IMR-90 (cell line): ENCODE data around the gene DHCR24. TPM values are rescaled to one million over a fixed set of nuclear protein-coding genes. Genes with fewer than 3 reads are reported as not detected.
A peak's percentile ranks its signal among the peaks of the same experiment; 100 is the strongest.

ENCODE experiments used
- ATAC-seq: fragments of 200-7000 bp; cut with Tn5 transposase; 2 replicates; pipeline ENCODE4 v1.9.1; 2020; ENCODE audit warnings: low read depth, mild to moderate bottlenecking, moderate library complexity
- BruUV-seq: library from RNA; stranded (reverse); fragments of 400-500 nt; replicated peaks from 2 replicates; lab custom pipeline; 2021; lab: Mats Ljungman, UMichigan
- CTCF ChIA-PET: fragments of 300-600 bp; formaldehyde crosslinking; extraction: SDS; loops from one replicate; lab custom pipeline; 2021; ENCODE audit warnings: antibody characterized with exemption; lab: Yijun Ruan, JAX
- POLR2A ChIA-PET: fragments of 300-600 bp; sonication (Branson Sonifier 250); formaldehyde crosslinking; loops from one replicate; lab custom pipeline; 2022; ENCODE audit warnings: antibody characterized with exemption; ENCODE audit not compliant: unreplicated experiment; lab: Charles Lee
- DNase-seq: peaks from one replicate; pipeline ENCODE4 v3.0.0; 2013
- H2AFZ ChIP-seq: replicated peaks from 2 replicates; pipeline ENCODE3; 2013; ENCODE audit warnings: low read length, mild to moderate bottlenecking; ENCODE audit not compliant: poor library complexity
- H2AK5ac ChIP-seq: 2 replicates; pipeline ENCODE4 v1.6.1; 2013; ENCODE audit warnings: low read depth, low read length, inconsistent platforms
- H2AK9ac ChIP-seq: replicated peaks from 2 replicates; pipeline ENCODE3; 2013; ENCODE audit warnings: mild to moderate bottlenecking, low read depth, low read length, moderate library complexity; ENCODE audit not compliant: poor library complexity
- H2BK120ac ChIP-seq: 2 replicates; pipeline ENCODE4 v1.6.1; 2013; ENCODE audit warnings: low read depth, low read length, inconsistent platforms
- H2BK15ac ChIP-seq: 3 replicates; pipeline ENCODE4 v1.6.1; 2013; ENCODE audit warnings: low read depth, low read length, inconsistent platforms
- H2BK20ac ChIP-seq: 2 replicates; pipeline ENCODE4 v1.6.1; 2013; ENCODE audit warnings: low read depth, mild to moderate bottlenecking, inconsistent platforms, low read length, moderate library complexity
- H2BK5ac ChIP-seq: 2 replicates; pipeline ENCODE4 v1.6.1; 2013; ENCODE audit warnings: mild to moderate bottlenecking, low read depth, low read length, inconsistent platforms; ENCODE audit not compliant: poor library complexity, severe bottlenecking
- H3K14ac ChIP-seq: replicated peaks from 2 replicates; pipeline ENCODE4 v1.6.1; 2013; ENCODE audit warnings: low read depth, low read length, inconsistent platforms
- H3K18ac ChIP-seq: 2 replicates; pipeline ENCODE4 v1.6.1; 2013; ENCODE audit warnings: low read depth, low read length, control low read depth
- H3K23ac ChIP-seq: 2 replicates; pipeline ENCODE4 v1.6.1; 2013; ENCODE audit warnings: low read depth, low read length, inconsistent platforms
- H3K27ac ChIP-seq: 2 replicates; pipeline ENCODE4 v1.5.1; 2013; ENCODE audit warnings: mild to moderate bottlenecking, control low read depth, low read length; ENCODE audit not compliant: insufficient read depth
- H3K27me3 ChIP-seq: 2 replicates; pipeline ENCODE4 v1.6.1; 2013; ENCODE audit warnings: low read length; ENCODE audit not compliant: control insufficient read depth, insufficient read depth
- H3K36me3 ChIP-seq: 2 replicates; pipeline ENCODE4 v1.6.1; 2013; ENCODE audit warnings: low read length, mixed read lengths; ENCODE audit not compliant: control insufficient read depth, insufficient read depth
- H3K4ac ChIP-seq: 2 replicates; pipeline ENCODE4 v1.6.1; 2013; ENCODE audit warnings: low read depth, low read length, inconsistent platforms
- H3K4me1 ChIP-seq: 2 replicates; pipeline ENCODE4 v1.6.1; 2013; ENCODE audit warnings: low read length, mixed read lengths; ENCODE audit not compliant: control insufficient read depth, insufficient read depth
- H3K4me2 ChIP-seq: 2 replicates; pipeline ENCODE4 v1.6.1; 2013; ENCODE audit warnings: low read depth, mild to moderate bottlenecking, control low read depth, low read length, moderate library complexity
- H3K4me3 ChIP-seq: 2 replicates; pipeline ENCODE4 v1.5.1; 2013; ENCODE audit warnings: low read depth, mild to moderate bottlenecking, control low read depth, low read length, moderate library complexity; ENCODE audit not compliant: insufficient read depth
- H3K56ac ChIP-seq: 2 replicates; pipeline ENCODE4 v1.6.1; 2013; ENCODE audit warnings: low read length, inconsistent platforms; ENCODE audit not compliant: insufficient read depth; ENCODE audit errors: extremely low read depth
- H3K79me1 ChIP-seq, 2 experiments: 2 replicates each; pipeline ENCODE4 v1.6.1; 2013; ENCODE audit warnings: low read length in 2 of 2, inconsistent platforms in 1 of 2, low read depth in 1 of 2
- H3K9ac ChIP-seq: 2 replicates; pipeline ENCODE4 v1.6.1; 2013; ENCODE audit warnings: low read depth, low read length, control low read depth
- H3K9me1 ChIP-seq: 2 replicates; pipeline ENCODE4 v1.6.1; 2013; ENCODE audit warnings: low read length, inconsistent platforms; ENCODE audit not compliant: insufficient read depth
- H3K9me3 ChIP-seq: 2 replicates; pipeline ENCODE4 v1.6.1; 2013; ENCODE audit warnings: low read length; ENCODE audit not compliant: control insufficient read depth, insufficient read depth
- H4K20me1 ChIP-seq: 2 replicates; pipeline ENCODE4 v1.6.1; 2013; ENCODE audit warnings: low read length, inconsistent platforms; ENCODE audit not compliant: insufficient read depth
- H4K5ac ChIP-seq: 2 replicates; pipeline ENCODE4 v1.6.1; 2013; ENCODE audit warnings: mild to moderate bottlenecking, low read depth, low read length, control low read depth
- H4K8ac ChIP-seq, 2 experiments: 2 replicates each; pipeline ENCODE4 v1.6.1; 2013; ENCODE audit warnings: low read depth in 2 of 2, low read length in 2 of 2, control low read depth in 1 of 2, inconsistent platforms in 1 of 2
- H4K91ac ChIP-seq: 2 replicates; pipeline ENCODE4 v1.6.1; 2013; ENCODE audit warnings: low read depth, low read length, inconsistent platforms; ENCODE audit not compliant: insufficient read depth
- FOS ChIP-seq: fragments of 150-350 bp; IDR thresholded peaks from 2 replicates; pipeline ENCODE4 v1.6.1; 2016; ENCODE audit warnings: low read depth, low read length
- MAFK ChIP-seq: IDR thresholded peaks from 2 replicates; pipeline ENCODE4 v1.6.1; 2012; ENCODE audit warnings: low read depth, low read length, improper control_type of control experiment
- MAZ ChIP-seq: IDR thresholded peaks from 2 replicates; pipeline ENCODE4 v1.6.1; 2012; ENCODE audit warnings: low read depth, mild to moderate bottlenecking, low read length, improper control_type of control experiment, moderate library complexity, borderline replicate concordance
- WGBS, 2 experiments: methylation state at CpG; one replicate each; pipeline versions ENCODE4 v1.1.5 to v1.1.7; 2013; ENCODE audit warnings: missing lambda C conversion rate in 2 of 2; ENCODE audit not compliant: insufficient read length in 1 of 2; ENCODE audit errors: extremely low coverage in 2 of 2; 5-methylcytosine and 5-hydroxymethylcytosine counted together
- dilution Hi-C: fragments of 300-500 bp; cut with HindIII; formaldehyde crosslinking; loops from one replicate; pipeline ENCODE4 v1.14.3; 2018; ENCODE audit warnings: low sequenced_read_pairs; ENCODE audit not compliant: unreplicated experiment
- in situ Hi-C: fragments of 300-500 bp; cut with MboI; formaldehyde crosslinking; loops from 3 replicates; pipeline ENCODE4 v1.14.3; 2019; ENCODE audit warnings: low sequenced_read_pairs, inconsistent platforms, mixed read lengths
- intact Hi-C: fragments of 100-400 bp; cut with micrococcal nuclease; formaldehyde crosslinking; loops from 2 replicates; pipeline ENCODE4 v1.10.0; 2022
- polyA plus RNA-seq, 3 experiments: library from polyadenylated mRNA; depleted of rRNA; stranded (reverse); fragments of >200 nt; gene quantifications; 2 replicates each; pipeline ENCODE4 v1.2.3, GENCODE V29; 2012; ENCODE audit warnings: low replicate concordance in 1 of 3
- total RNA-seq: library from RNA; depleted of rRNA; stranded (reverse); fragments of >200 nt; gene quantifications from 2 replicates; pipeline ENCODE4 v1.2.3, GENCODE V29; 2012

DHCR24 gene
- total and polyA plus RNA-seq, 2 of the 4 experiments (the other 2 are of a cell fraction), result 130 to 194 TPM

- in situ Hi-C loops (no loop called here), dilution Hi-C loops (no loop called here), intact Hi-C loops (no loop called here)
- H3K9me3 ChIP-seq, result no peaks in the 10 kb centered on the region
- H3K4ac ChIP-seq, result no peak overlapping the region
- H2BK20ac ChIP-seq, result peak overlapping the region; percentile 76; the same call in 1 of the 2 replicates
- H2AK9ac ChIP-seq, result no peak overlapping the region
- H3K23ac ChIP-seq, result no peak overlapping the region
- no peak overlapping the region for H4K8ac ChIP-seq
- TF ChIP-seq MAFK (no peak), FOS (peak; percentile 41), MAZ (no peak)
- H2AFZ ChIP-seq, result no peak overlapping the region
- H3K36me3 ChIP-seq, result peaks cover 5% of the 10 kb centered on the region
- H3K4me1 ChIP-seq, result peaks cover 12% of the 10 kb centered on the region
- no CpG with 5 or more reads among the region's 3 CpGs for WGBS, 2 experiments
- POLR2A ChIA-PET, result interaction anchor here (0.5 kb wide), 1 partner anchor 53 kb away, joined by 4 read pairs; no protein-coding TSS in a partner anchor
- peak; percentile 66 for DNase-seq
- no peak overlapping the region for H2BK15ac ChIP-seq
- H3K27me3 ChIP-seq, result no peaks in the 10 kb centered on the region
- ATAC-seq, result peak; percentile 75
- H3K27ac ChIP-seq, result no peak overlapping the region
- H3K4me3 ChIP-seq, result no peak overlapping the region
- H3K56ac ChIP-seq, result no peak overlapping the region
- no peaks in the 10 kb centered on the region for H4K20me1 ChIP-seq
- BruUV-seq, result no TSS peak
- H4K91ac ChIP-seq, result 0 out of 2 replicates have a peak overlapping the region, but pooled peaks have one; percentile 0
- H3K9me1 ChIP-seq, result peaks cover 28% of the 10 kb centered on the region
- H2BK5ac ChIP-seq, result peak overlapping the region; percentile 84
- peaks cover 0 to 13% of the 10 kb centered on the region in 2 experiments; a peak in 2 of 4 replicates for H3K79me1 ChIP-seq
- peak overlapping the region; percentile 11; the same call in 1 of the 2 replicates for H3K18ac ChIP-seq
- H2AK5ac ChIP-seq, result no peak overlapping the region
- CTCF ChIA-PET, result no interaction called here
- no peak overlapping the region for H3K9ac ChIP-seq
- 0 out of 2 replicates have a peak overlapping the region, but pooled peaks have one; percentile 8 for H2BK120ac ChIP-seq
- no peak overlapping the region for H4K5ac ChIP-seq
- no peak overlapping the region for H3K14ac ChIP-seq
- H3K4me2 ChIP-seq, result no peak overlapping the region
Measured at GRCh38 chr1:54874079-54874830, 12.7 kb downstream of the DHCR24 start.
